Ishikawa (cell line): ENCODE measurements around the gene CFAP57.

Source experiments
- CEBPB ChIP-seq: IDR thresholded peaks from 2 replicates; pipeline ENCODE4 v1.6.1; 2012
- CREB1 ChIP-seq: IDR thresholded peaks from 2 replicates; pipeline ENCODE4 v1.6.1; 2012; ENCODE audit warnings: low read depth
- EGR1 ChIP-seq: IDR thresholded peaks from 2 replicates; pipeline ENCODE4 v1.6.1; 2012
- EP300 ChIP-seq: IDR thresholded peaks from 2 replicates; pipeline ENCODE4 v1.6.1; 2012; ENCODE audit warnings: borderline replicate concordance
- FOXM1 ChIP-seq: IDR thresholded peaks from 2 replicates; pipeline ENCODE4 v1.6.1; 2012; ENCODE audit warnings: low read depth, borderline replicate concordance
- NFIC ChIP-seq: IDR thresholded peaks from 2 replicates; pipeline ENCODE4 v1.6.1; 2012
- RAD21 ChIP-seq: IDR thresholded peaks from 2 replicates; pipeline ENCODE4 v1.6.1; 2012; ENCODE audit warnings: low read depth
- REST ChIP-seq: IDR thresholded peaks from 2 replicates; pipeline ENCODE4 v1.6.1; 2012; ENCODE audit warnings: low read depth, mild to moderate bottlenecking
- TAF1 ChIP-seq: IDR thresholded peaks from 2 replicates; pipeline ENCODE4 v1.6.1; 2012; ENCODE audit warnings: low read depth, mild to moderate bottlenecking
- TCF12 ChIP-seq: IDR thresholded peaks from 2 replicates; pipeline ENCODE4 v1.6.1; 2012; ENCODE audit warnings: low read depth
- TEAD4 ChIP-seq: IDR thresholded peaks from 2 replicates; pipeline ENCODE4 v1.6.1; 2012
- YY1 ChIP-seq: IDR thresholded peaks from 2 replicates; pipeline ENCODE4 v1.6.1; 2012; ENCODE audit warnings: low read depth
- ZBTB7A ChIP-seq: IDR thresholded peaks from 2 replicates; pipeline ENCODE4 v1.6.1; 2012; ENCODE audit warnings: low read depth
- TF ChIP-seq, protein P1 (sequence below): IDR thresholded peaks from 2 replicates; pipeline ENCODE4 v1.6.1; 2012
- TF ChIP-seq, protein P2 (sequence below): IDR thresholded peaks from 2 replicates; pipeline ENCODE4 v1.6.1; 2012

Gene CFAP57

GRCh38 chr1:43272576-43273571, 100.7 kb downstream of the CFAP57 start:
- TF ChIP-seq EGR1 (no peak), CEBPB (no peak), CREB1 (no peak), YY1 (no peak), NFIC (no peak), ZBTB7A (no peak)
- TF ChIP-seq, protein P1, sequence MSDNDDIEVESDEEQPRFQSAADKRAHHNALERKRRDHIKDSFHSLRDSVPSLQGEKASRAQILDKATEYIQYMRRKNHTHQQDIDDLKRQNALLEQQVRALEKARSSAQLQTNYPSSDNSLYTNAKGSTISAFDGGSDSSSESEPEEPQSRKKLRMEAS = no peak
- TF ChIP-seq, protein P2, sequence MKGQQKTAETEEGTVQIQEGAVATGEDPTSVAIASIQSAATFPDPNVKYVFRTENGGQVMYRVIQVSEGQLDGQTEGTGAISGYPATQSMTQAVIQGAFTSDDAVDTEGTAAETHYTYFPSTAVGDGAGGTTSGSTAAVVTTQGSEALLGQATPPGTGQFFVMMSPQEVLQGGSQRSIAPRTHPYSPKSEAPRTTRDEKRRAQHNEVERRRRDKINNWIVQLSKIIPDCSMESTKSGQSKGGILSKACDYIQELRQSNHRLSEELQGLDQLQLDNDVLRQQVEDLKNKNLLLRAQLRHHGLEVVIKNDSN = no peak

DNA sequence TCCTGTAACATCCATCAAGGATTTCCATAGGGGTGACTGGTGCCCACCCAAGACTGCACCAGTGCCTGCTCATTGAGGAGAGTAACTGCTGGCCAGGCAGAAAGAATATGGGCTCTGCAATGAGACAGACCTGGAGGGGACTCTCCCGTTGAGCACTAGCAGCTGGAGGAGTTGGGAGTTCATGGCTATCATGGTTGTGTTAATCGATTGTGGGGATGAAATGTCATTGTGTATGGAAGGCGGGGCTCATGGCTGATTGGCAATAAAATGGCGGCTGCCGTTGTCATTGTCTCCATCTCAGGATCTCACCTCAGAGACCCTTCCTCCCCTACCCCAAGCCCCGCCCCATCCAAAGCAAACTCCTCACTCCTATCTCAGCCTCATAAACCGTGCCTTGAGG, 101.6 kb downstream of the CFAP57 start:
- TF ChIP-seq, protein P1 = no peak
- no peak for TF ChIP-seq TEAD4
- TF ChIP-seq CREB1 = no peak
- no peak for TF ChIP-seq NFIC
- no peak for TF ChIP-seq YY1
- TF ChIP-seq FOXM1 = no peak
- TF ChIP-seq EGR1 = no peak
- no peak for TF ChIP-seq RAD21
- no peak for TF ChIP-seq TAF1
- TF ChIP-seq, protein P2 = no peak
- TF ChIP-seq TCF12 = no peak
- no peak for TF ChIP-seq EP300
- no peak for TF ChIP-seq CEBPB
- TF ChIP-seq ZBTB7A = no peak
- TF ChIP-seq REST = no peak

DNA sequence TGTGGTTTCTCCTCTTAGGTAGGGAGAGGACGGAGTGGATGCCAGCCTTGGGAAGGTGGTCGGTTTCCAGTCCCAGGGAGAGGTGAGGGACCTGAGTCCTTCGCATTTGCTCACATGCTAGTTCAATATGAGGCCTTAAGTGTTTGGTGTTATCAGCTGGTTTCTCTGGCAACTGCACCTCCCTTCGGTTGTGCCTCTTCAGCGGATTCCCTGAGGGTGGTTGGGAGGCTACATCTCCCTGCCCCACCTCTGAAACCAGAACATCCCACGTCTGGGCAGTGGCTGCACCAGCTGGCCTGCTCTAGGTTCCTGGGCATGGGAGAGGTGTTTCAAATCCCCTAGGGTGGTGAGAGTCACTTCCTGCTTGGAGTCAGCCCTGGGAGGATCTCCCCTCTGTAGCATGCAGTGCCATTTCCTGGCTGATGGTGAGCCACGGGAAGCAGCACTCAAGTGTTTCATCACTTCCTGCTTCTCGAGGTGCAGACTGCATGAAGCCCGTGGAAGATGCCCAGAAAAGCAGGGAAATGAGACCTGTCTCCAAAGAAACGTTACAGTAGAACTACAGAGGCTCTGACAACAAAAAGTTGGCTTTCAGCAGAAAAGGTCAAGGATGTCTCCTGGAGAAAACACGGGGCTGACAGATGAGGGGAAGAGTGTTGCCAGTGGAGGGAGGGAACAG, 102.1 kb downstream of the CFAP57 start:
- no peak for TF ChIP-seq ZBTB7A
- no peak for TF ChIP-seq YY1
- no peak for TF ChIP-seq NFIC
- no peak for TF ChIP-seq TEAD4
- TF ChIP-seq, protein P2 = no peak
- TF ChIP-seq RAD21 = no peak
- TF ChIP-seq, protein P1 = no peak
- no peak for TF ChIP-seq REST
- no peak for TF ChIP-seq TCF12
- TF ChIP-seq EP300 = no peak
- no peak for TF ChIP-seq TAF1
- no peak for TF ChIP-seq CEBPB
- no peak for TF ChIP-seq CREB1
- TF ChIP-seq EGR1 = no peak
- TF ChIP-seq FOXM1 = no peak

- TF ChIP-seq ZBTB7A (no peak), NFIC (no peak), EGR1 (no peak), EP300 (no peak), YY1 (no peak)
These were observed 102.7 kb downstream of the CFAP57 start for GRCh38 chr1:43274804-43275180.
